ENCODE results near the gene UNC5C.

DNA sequence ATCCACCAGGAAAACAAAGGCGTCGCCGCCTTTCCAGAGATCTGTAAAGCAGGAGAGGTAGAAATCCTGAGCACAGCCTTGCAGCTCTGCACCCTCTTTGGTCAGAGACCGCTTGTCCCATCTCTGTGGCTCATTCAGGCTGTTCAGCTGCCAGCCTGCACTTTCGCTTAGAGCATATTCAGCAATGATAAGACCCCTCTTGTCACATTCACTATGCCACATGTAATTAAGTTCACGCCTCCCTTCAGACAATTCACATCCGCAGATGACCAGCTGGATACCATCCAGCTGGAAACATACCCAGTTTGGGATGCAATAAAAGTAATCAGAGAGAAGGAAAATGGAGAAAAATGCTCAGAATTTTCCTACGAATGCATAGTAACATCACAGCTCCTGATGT lies 335.4 kb downstream of the UNC5C start:
- TF ChIP-seq EZH2 (IDR thresholded peaks at IDR 0.05) = no peak
- TF ChIP-seq, protein P1, sequence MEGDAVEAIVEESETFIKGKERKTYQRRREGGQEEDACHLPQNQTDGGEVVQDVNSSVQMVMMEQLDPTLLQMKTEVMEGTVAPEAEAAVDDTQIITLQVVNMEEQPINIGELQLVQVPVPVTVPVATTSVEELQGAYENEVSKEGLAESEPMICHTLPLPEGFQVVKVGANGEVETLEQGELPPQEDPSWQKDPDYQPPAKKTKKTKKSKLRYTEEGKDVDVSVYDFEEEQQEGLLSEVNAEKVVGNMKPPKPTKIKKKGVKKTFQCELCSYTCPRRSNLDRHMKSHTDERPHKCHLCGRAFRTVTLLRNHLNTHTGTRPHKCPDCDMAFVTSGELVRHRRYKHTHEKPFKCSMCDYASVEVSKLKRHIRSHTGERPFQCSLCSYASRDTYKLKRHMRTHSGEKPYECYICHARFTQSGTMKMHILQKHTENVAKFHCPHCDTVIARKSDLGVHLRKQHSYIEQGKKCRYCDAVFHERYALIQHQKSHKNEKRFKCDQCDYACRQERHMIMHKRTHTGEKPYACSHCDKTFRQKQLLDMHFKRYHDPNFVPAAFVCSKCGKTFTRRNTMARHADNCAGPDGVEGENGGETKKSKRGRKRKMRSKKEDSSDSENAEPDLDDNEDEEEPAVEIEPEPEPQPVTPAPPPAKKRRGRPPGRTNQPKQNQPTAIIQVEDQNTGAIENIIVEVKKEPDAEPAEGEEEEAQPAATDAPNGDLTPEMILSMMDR (IDR thresholded peaks at IDR 0.05) = no peak

Measured in neural progenitor cell (in vitro differentiated cells).